Endothelial cell of hepatic sinusoid (primary cell): ENCODE data around the gene KCNK3.

Experiments used
- in situ Hi-C: cut with HindIII; loops from 2 replicates; pipeline ENCODE4 v1.10.0; 2017; ENCODE audit warnings: low sequenced_read_pairs

Gene KCNK3

DNA sequence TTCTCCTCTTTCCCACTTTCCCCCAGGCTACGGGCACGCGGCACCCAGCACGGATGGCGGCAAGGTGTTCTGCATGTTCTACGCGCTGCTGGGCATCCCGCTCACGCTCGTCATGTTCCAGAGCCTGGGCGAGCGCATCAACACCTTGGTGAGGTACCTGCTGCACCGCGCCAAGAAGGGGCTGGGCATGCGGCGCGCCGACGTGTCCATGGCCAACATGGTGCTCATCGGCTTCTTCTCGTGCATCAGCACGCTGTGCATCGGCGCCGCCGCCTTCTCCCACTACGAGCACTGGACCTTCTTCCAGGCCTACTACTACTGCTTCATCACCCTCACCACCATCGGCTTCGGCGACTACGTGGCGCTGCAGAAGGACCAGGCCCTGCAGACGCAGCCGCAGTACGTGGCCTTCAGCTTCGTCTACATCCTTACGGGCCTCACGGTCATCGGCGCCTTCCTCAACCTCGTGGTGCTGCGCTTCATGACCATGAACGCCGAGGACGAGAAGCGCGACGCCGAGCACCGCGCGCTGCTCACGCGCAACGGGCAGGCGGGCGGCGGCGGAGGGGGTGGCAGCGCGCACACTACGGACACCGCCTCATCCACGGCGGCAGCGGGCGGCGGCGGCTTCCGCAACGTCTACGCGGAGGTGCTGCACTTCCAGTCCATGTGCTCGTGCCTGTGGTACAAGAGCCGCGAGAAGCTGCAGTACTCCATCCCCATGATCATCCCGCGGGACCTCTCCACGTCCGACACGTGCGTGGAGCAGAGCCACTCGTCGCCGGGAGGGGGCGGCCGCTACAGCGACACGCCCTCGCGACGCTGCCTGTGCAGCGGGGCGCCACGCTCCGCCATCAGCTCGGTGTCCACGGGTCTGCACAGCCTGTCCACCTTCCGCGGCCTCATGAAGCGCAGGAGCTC, 35.4 kb downstream of the KCNK3 start:
- in situ Hi-C loops, result no loop called here

DNA sequence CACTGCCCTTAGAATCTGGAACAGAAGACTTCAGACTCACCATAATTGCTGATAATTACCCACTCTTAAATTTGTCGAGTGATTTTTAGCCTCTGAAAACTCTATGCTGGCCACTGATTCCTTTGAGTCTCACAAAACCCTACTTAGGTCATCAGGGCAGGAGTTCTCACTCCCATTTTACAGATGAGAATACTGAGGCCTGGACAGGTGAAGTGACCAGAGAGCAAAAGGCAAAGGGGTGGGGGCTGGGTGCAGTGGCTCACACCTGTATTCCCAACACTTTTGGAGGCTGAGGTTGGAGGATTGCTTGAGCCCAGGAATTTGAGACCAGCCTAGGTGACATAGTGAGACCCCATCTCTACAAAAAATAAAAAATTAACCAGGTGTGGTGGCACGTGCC, 36.8 kb downstream of the KCNK3 start:
- in situ Hi-C loops, result no loop called here

DNA sequence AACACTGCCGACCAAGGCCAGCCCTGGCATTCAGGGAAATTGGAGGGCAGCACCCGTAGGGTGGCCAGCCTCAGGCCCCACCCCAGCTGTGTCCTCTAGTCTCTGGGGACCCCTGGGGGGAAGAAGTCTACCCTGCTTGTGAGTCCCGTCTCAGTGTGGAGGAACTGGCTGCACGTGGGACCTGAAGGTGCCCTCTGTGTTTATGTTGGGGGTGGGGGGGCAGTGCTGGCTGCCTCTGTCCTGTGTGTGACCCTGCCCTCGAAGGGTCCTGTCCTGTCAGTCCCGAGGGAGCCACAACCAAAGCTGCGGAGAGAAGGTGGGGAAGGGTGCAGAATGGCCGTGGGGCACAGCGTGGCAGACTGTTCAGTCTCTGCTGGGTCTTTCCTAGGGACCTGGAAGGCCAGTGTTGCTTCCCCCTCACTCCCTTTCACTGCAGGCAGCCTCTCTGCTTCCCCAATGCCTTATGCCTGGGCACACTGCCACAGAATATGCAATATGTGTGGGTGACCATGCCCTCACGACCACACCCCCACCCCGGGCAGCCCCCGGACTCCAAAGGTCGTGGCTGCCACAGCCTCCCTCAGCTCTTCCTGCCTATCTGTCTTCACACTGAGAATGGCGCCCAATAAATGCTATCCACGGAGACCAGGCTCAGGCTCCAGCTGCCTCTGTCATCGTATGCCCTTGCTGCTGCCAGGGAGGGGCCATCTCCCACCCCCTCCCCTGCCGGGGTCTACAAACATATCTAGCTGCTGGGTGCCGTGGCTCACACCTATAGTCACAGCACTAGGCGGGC, 38.2 kb downstream of the KCNK3 start:
- in situ Hi-C loops, result no loop called here

DNA sequence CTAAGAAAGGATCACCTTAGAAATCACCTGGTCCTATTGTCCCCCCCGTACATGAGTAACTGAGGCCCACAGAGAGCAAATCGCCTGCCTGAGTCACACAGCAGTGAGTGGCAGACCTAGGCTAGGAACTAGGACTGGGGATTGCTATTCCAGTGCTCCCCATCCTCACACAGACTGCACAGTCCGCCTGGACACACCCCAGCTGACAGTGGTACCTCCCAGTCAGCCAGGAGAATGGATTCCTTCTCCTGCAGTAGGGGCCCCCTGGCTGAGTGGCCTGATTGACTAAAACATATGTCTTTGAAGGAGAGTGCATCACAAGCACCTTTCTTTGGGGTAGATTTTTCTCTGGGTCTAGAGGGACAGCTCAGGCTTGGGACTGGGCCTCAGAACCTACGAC, 39.2 kb downstream of the KCNK3 start:
- in situ Hi-C loops, result no loop called here

DNA sequence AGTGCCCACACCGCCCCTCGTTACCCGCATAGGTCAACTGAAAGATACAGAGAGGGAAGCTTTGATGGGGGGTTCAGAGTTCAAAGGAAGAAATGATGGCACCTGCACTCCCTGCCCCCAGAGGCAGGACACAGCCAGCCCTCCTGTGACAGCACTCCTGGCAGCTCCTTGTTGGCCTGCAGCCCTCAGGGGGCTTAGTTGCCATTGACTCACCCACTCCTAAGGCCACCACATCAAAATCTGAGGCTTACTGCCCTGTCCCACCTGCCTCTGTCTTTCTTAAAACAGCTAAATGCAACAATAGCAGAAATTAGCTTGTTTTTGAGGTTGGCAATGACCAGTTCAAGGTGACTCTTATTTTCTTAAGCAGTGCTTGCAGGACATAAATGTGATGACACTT, 39.9 kb downstream of the KCNK3 start:
- in situ Hi-C loops, result no loop called here

DNA sequence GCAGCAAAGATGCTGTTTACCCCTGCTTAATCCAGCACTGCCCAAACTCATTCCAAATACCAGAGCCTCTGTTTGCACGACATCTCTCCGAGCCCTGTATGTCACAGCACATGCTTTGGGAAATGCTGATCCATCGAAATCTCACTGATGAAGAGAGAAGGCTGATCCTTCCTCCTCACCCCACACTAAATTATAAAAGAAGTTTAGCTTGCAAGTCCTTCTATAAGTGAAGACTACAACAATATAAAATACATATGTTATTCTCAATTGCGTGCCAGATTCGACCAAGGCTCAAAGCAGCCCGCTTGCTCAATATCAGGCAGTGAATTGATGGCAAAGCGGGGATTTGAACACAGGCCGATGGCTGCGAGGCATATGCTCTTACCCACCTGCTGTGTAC, 40.9 kb downstream of the KCNK3 start:
- in situ Hi-C loops, result no loop called here

DNA sequence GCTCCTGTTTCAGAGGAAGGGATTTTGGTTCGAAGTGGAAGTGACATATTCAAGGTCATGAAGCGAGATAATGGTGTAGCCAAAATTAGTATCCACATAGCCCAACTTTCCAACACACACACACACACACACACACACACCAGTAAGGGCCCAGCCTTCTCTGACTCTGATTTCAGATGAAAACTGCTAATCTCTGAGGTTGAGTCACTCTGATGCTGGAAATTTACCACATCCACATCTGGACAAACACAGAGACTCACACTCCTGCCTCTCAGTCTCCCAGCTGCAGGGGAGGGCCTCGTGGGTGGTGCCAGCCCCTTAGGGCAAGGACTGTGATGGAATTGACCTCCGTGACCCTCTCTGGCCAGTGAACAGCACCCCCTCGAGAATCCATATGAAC, 42.6 kb downstream of the KCNK3 start:
- in situ Hi-C loops, result loop anchor here (5.0 kb wide), 1 partner anchor 53 kb away; no protein-coding TSS in a partner anchor

DNA sequence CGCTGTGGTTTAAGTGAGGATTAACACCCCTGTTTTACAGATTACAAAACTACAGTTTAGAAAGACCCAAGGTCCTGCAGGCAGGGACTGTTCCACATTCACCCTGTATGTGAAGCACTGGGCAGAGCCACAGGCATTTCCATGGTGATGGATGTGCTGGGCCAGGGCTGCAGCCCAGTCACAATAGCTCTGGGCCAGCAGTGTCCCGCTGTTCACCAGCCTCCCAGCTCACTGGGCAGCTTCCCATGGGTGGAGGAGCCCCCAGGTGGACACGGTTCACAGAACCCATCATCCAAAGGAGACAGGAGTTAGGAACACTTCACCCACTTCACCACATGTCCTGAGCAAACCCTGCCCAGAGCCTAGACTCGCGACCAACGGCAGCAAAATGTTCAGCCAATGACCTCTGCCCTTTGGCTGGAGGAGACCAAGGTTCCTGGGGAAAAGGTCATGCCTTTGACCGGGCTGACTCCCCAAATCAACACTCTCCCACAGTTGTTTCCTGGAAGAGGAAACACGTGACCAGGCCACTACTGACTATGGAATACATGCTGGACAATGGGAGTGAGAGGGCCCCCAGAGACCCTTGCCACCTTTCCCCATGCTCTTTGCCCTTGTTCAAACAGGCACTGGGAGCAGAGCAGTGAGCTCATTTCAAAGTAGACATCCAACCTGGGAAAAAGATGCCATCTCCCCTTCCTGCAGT, 43.5 kb downstream of the KCNK3 start:
- in situ Hi-C loops, result loop anchor here (5.0 kb wide), 1 partner anchor 54 kb away; no protein-coding TSS in a partner anchor

DNA sequence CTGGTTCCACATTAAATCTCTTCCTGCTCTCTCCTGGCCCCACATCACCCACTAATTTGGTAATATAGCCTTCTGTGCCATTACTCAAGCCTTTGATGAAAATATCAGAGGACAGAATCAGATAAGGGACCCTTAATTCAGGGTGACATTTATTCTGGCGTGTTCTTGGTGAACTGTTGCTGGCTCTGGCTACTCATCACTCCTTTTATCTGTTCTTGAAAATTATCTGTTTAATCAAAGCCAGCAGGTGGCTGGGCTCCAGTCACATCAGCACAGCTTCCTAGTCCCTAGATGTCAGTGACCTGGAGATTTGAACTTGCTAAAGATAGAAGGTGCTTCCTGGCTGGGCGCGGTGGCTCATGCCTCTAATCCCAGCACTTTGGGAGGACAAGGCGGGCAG, 44.7 kb downstream of the KCNK3 start:
- in situ Hi-C loops, result loop anchor here (5.0 kb wide), 1 partner anchor 55 kb away; no protein-coding TSS in a partner anchor

DNA sequence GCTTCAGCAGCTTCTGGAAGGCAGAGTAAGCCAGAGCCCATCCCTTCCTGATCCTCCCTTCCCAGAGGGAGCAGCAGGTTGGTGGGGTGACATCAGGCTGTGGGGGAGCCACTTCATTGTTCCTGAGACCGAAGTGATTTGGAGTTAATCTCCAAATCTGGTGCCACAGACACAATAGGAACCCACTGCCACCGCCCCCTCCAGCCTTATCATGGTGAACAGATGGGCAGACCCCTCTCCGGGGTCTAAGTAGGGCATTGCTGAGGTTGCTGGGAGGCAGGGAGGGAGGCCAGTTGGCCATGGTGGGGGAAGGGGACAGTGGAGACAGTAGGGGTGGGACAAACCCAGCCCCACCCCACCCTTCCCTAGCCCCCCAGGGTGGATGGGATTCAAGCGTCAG, 46.0 kb downstream of the KCNK3 start:
- in situ Hi-C loops, result loop anchor here (5.0 kb wide), 1 partner anchor 56 kb away; no protein-coding TSS in a partner anchor

DNA sequence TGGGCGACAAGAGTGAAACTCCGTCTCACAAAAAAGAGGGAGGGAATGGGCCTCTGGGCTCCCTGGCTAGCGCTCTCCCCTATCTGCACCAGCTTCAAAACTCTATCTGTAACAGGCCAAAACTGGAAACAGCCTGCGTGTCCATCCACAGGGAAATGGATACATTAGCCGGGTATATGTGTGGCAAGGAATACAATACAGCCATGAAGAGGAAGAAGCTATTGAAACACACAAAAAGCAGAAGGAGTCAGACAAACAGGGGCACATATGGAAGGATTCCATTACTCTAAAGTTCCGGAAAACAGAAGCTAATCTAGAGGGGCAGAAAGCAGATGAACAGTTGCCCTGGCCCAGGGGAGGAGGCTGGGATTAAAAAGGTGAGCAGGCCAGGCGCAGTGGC, 47.0 kb downstream of the KCNK3 start:
- in situ Hi-C loops, result loop anchor here (5.0 kb wide), 1 partner anchor 57 kb away; no protein-coding TSS in a partner anchor

DNA sequence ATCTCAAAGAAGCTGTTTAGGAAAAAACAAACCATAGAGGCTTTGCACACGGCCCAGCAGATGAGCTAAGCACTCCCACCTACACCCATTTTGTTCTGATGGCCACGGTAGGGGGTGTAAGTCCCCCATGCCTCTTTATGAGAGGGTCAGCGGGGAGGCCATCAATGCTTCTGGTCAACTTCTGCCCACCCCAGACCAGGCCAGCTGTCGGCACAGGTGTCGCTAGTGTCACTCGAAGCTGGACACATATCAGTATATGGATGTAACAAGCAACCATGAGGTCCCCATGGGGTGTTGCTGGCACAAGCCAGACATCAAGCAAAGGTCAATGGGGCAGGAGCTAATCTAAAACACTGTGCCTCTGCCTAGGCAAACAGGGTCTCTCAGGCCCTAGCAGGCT, 47.8 kb downstream of the KCNK3 start:
- in situ Hi-C loops, result no loop called here

DNA sequence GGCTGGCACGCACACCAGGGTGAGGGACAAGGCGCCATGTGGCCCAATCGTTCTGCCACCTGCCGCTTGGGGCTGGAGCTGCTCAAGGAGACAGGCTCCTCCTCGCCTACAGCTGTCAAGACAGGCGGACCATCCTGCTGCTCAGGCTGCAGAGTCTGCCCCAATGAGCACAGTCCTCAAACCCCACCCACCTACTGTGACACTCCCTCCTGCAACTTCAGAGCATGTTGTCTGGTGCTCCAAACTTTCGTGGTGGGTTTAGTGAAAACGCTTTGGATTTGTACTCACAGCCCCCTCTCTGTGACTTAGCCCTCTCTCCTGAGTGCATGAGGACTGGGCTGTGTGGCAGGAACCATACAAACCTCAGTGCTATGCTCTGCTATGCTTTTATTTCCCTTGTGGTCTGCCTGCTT, 48.4 kb downstream of the KCNK3 start:
- in situ Hi-C loops, result no loop called here

DNA sequence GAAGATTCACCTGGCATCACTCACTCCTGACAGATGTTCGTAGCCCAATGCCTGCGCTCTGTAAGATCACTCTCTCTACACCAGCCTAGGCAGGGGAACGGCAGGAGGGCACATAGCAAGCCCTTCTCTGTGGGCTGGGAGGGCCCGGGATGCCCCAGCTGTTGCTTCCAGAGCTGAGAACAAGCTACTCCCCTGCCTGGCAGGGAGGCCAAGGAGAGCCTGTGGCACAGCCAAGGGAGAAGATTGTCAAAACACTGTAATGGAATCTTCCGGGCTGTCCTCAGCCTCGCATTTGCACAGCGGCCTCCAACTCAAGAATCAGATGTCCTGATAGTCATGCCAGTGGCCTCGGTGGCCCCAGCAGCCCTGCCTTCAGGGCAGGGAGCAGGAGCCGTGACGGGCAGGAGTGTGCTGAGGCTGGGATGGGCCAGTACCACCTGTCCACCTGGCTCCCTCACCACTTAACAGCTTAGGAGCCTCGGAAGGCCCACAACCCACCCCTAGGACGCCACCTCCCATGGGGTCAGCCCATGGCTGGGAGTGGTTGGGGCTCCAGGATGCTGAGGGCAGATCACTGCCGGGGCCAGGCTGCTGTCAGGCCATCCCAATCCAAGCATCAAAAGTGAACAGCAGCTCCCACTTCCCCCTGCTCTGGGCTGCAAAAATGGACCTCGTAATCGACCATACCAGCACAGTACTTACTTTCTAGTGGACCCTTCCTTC, 49.7 kb downstream of the KCNK3 start:
- in situ Hi-C loops, result no loop called here

DNA sequence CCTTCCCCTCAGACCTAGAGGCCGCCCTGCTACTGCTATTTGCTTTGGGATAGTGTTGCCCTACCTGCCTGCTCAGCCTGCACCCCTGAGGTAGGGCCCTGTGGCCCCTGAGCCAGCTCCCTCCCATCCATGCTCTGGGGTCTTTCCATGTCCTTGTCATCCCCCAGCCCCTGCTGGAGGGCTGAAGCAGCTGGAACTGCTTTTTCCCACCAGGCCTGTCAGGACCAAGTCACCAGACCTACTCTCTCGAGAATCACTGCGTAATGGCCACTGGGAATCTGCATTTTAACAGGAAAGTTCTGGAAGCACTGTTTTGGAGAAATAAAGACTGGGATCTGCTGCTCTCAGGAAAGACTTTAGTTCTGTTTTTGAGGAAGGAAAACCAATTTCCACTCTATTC, 51.3 kb downstream of the KCNK3 start:
- in situ Hi-C loops, result no loop called here

DNA sequence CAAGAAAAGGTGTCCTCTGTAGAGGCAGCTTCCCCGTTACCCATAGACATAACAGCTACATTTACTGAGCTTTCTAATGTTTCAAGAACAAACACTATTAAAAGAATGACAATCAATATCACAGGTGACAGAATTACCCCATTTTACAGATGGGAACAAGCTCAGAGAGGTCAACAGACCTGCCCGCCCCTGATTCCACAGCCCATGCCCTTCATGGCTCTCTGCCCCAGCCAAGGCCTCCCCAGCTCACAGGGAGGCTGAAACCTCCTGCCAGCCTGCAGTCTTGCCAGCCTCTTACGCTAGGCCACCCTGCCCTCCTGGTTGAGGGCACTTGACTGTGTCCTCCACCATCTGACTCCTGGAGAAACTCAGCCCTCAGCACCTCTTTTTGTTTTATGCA, 52.4 kb downstream of the KCNK3 start:
- in situ Hi-C loops, result no loop called here

DNA sequence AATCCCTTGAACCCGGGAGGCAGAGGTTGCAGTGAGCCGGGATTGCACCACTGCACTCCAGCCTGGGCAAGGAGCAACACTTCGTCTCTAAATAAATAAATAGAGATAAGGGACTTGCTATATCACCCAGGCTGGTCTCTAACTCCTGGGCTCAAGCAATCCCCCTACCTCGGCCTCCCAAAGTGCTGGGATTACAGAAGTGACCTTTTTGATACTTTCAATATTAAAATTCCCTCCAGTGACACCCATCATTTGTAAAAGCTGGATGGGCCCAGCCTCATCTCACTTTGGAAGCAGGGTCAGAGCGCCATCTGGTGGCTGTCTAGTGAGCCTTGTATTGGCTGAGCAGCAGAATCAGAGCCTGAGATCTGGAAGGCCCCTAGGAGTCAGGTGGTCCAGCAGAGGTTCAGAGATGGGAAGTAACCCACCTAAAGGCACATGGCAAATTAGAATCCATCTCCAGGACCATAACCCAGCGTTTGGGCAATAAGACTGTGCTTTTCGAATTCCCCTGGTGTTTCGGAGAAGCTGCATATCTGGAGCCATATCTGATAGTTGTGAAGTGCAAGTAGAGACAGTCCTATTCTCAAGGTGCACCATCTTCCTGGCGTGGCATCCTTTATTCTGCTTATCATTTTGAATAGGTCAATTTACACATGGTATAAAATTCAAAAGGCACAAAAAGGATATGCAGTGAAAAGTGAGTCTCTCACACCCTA, 53.2 kb downstream of the KCNK3 start:
- in situ Hi-C loops, result no loop called here

DNA sequence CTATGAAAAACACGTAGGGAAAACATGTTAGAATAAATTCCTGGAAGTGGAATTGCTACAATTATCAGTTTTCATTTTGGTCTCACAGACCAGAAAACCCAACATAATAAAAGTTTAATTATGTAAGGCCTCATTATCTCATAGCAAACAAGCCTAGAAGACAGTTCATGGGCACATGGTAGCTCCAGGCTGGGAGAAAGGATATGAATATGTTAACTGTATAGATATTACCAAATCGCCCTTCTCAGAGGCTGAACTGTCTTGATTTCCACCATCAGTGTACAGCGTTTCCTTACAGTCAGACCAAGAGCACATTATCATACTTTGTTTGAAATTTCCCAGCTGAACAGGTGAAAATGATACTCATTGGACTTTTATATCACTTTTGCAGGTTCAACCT, 54.4 kb downstream of the KCNK3 start:
- in situ Hi-C loops, result no loop called here

DNA sequence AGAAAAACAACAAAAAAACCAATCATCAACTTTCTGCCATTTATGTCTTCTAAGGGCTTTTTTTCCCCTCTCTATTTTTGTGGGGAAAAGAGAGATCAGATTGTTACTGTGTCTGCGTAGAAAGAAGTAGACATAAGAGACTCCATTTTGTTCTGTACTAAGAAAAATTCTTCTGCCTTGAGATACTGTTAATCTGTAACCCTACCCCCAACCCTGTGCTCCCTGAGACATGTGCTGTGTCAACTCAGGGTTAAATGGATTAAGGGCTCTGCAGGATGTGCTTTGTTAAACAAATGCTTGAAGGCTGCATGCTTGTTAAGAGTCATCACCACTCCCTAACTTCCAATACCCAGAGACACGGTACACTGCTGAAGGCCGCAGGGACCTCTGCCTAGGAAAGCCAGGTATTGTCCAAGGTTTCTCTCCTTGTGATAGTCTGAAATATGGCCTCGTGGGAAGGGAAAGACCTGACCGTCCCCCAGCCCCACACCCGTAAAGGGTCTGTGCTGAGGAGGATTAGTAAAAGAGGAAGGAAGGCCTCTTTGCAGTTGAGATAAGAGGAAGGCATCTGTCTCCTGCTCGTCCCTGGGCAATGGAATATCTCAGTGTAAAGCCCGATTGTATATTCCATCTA, 57.4 kb downstream of the KCNK3 start:
- in situ Hi-C loops, result loop anchor here (10.0 kb wide), 1 partner anchor 155 kb away; no protein-coding TSS in a partner anchor
